Measurements from ENCODE around the gene MAST2. TPM values are rescaled to one million over a fixed set of nuclear protein-coding genes. Genes with fewer than 3 reads are reported as not detected.

The MAST2 gene
- total RNA-seq, 1 experiment from 2014 or later = 36.2 TPM

- no TSS peak for BruUV-seq (replicated peaks)
- no peaks in the 10 kb centered on the region for H3K4me1 Mint-ChIP-seq (ENCODE audit: low read depth, unreplicated experiment)
- no peak for DNase-seq
- H3K9me3 Mint-ChIP-seq (ENCODE audit: low read depth, unreplicated experiment) = no peaks in the 10 kb centered on the region
- no peaks in the 10 kb centered on the region for H3K27me3 Mint-ChIP-seq (ENCODE audit: unreplicated experiment)
- H3K36me3 Mint-ChIP-seq (ENCODE audit: insufficient read depth, unreplicated experiment) = peaks cover 5% of the 10 kb centered on the region
- H3K27ac Mint-ChIP-seq (ENCODE audit: unreplicated experiment) = no peak overlapping the region
- no peak for TF ChIP-seq CTCF (IDR thresholded peaks at IDR 0.05; ENCODE audit: unreplicated experiment)
- no peak overlapping the region for H3K4me3 Mint-ChIP-seq (ENCODE audit: low read depth, unreplicated experiment)
- CTCF ChIA-PET = interaction anchor here (1.0 kb wide), 1 partner anchor 206 kb away, joined by 3 read pairs; no protein-coding TSS in a partner anchor
- intact Hi-C loops (cut with micrococcal nuclease; ENCODE audit: unreplicated experiment) = no loop called here
Measured at GRCh38 chr1:46017876-46018503, 214.6 kb downstream of the MAST2 start.

GRCh38 chr1:46019348-46019747 is 215.9 kb downstream of the MAST2 start:
- Mint-ChIP-seq H3K9me3 (ENCODE audit: low read depth, unreplicated experiment) (no peaks in the 10 kb centered on the region), H3K4me3 (ENCODE audit: low read depth, unreplicated experiment) (no peak overlapping the region), H3K27me3 (ENCODE audit: unreplicated experiment) (no peaks in the 10 kb centered on the region), H3K4me1 (ENCODE audit: low read depth, unreplicated experiment) (no peaks in the 10 kb centered on the region), H3K27ac (ENCODE audit: unreplicated experiment) (no peak overlapping the region), H3K36me3 (ENCODE audit: insufficient read depth, unreplicated experiment) (no peaks in the 10 kb centered on the region)
- no TSS peak for BruUV-seq (replicated peaks)
- CTCF ChIA-PET = interaction anchor here (1.0 kb wide), 1 partner anchor 204 kb away, joined by 3 read pairs; no protein-coding TSS in a partner anchor
- intact Hi-C loops (cut with micrococcal nuclease; ENCODE audit: unreplicated experiment) = no loop called here
- no peak for TF ChIP-seq CTCF (IDR thresholded peaks at IDR 0.05; ENCODE audit: unreplicated experiment)
- DNase-seq = no peak

GRCh38 chr1:46020010-46020409 is 216.6 kb downstream of the MAST2 start:
- intact Hi-C loops (cut with micrococcal nuclease; ENCODE audit: unreplicated experiment) = no loop called here
- Mint-ChIP-seq H3K4me3 (ENCODE audit: low read depth, unreplicated experiment) (no peak overlapping the region), H3K27ac (ENCODE audit: unreplicated experiment) (no peak overlapping the region), H3K9me3 (ENCODE audit: low read depth, unreplicated experiment) (no peaks in the 10 kb centered on the region), H3K4me1 (ENCODE audit: low read depth, unreplicated experiment) (no peaks in the 10 kb centered on the region), H3K27me3 (ENCODE audit: unreplicated experiment) (no peaks in the 10 kb centered on the region), H3K36me3 (ENCODE audit: insufficient read depth, unreplicated experiment) (no peaks in the 10 kb centered on the region)
- no TSS peak for BruUV-seq (replicated peaks)
- DNase-seq = no peak
- no peak for TF ChIP-seq CTCF (IDR thresholded peaks at IDR 0.05; ENCODE audit: unreplicated experiment)
- CTCF ChIA-PET = no interaction called here

DNA sequence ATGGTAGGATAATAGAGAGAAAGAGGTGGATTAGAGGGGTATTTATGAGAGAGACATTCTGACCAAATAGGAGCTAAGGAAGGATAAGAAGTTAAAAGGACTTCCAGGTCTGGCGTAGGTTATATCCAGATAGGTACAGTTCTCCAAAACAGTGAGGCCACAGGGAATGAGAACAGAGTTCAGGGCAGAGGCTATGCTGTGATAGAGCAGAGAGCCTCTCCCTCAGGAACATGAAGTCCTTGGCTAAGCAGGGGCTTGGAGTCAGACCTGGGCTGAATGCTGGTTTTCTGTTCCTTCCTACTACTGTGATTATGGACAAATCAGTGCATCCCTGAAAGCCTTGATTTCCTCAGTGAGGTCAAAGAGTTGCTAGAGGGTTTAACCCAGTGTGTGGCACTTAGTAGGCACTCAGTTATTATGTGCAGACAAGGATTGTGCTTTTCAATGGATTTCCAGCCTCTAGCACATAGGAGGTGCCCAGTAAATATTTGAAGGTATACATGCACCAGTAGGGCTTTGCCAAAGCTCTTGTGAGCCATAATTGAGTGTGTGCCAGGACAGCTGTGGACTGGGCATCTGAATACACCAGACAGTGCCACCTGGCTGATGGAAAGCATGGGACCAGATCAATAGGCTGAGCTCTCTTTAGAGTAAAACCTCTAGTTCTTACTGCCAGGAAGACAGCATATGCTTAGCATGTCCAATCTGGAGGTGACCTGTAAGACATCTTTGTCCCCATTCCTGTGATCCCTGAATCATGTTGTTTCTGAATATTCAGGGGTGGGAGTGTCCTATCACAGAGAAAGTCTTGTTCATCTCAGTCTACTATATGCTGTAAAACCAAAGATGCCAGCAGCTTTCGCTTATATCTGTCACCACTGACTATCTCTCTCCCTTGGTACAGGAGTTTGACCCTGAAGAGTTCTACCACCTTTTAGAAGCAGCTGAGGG is 217.9 kb downstream of the MAST2 start:
- Mint-ChIP-seq H3K27ac (ENCODE audit: unreplicated experiment) (no peak overlapping the region), H3K36me3 (ENCODE audit: insufficient read depth, unreplicated experiment) (no peaks in the 10 kb centered on the region), H3K4me1 (ENCODE audit: low read depth, unreplicated experiment) (no peaks in the 10 kb centered on the region), H3K4me3 (ENCODE audit: low read depth, unreplicated experiment) (no peak overlapping the region), H3K27me3 (ENCODE audit: unreplicated experiment) (no peaks in the 10 kb centered on the region), H3K9me3 (ENCODE audit: low read depth, unreplicated experiment) (no peaks in the 10 kb centered on the region)
- CTCF ChIA-PET = no interaction called here
- BruUV-seq (replicated peaks) = no TSS peak
- TF ChIP-seq CTCF (IDR thresholded peaks at IDR 0.05; ENCODE audit: unreplicated experiment) = no peak
- DNase-seq = no peak
- intact Hi-C loops (cut with micrococcal nuclease; ENCODE audit: unreplicated experiment) = no loop called here

All from Calu3 (cell line).